Measurements from ENCODE around the gene C19orf85. TPM values are rescaled to one million over a fixed set of nuclear protein-coding genes. Genes with fewer than 3 reads are reported as not detected.

The C19orf85 gene
- total RNA-seq, 2 experiments from 2014 or later: not detected

DNA sequence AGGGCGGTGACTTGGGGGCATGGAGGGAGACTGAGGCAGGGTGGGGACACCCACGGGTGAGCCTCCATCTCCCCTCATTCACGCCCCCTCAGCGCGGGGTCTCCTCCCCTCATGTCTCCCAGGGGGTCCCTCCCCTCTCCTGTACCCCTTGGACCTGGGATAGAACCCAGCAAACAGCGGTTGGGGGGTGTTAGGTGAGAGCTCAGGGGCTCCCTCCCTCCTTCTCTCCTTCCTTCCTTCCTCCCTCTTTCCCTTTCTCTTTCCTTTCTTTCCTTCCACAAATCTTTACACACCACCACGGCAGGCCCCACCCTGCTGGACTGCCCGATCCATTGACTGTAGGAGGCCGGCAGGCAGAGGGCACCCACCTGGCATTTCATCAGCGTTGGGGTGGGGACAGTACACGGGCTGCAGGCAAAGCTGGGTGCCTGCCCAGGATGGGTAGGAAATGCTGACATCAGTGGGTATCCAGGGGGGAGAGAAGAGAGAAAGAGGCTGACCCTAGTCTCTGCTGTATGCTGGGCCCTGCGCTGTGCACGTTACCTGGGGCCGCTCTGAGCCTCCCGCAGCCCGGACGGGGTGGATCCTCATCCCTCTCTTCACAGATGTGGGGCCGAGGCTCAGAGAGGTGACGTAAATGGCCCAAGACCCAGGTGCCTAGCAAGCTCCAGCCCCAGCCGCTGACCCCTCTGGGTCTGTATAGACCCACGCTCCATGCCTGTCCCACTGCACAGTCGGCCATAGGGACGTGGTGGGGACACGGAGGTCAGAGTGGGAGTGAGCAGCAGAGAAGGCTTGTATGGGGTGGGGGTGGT lies 27.2 kb upstream of the C19orf85 start:
- CTCF ChIA-PET: interaction anchor here (1.2 to 1.9 kb wide), 2 partner anchors 24 to 351 kb away, joined by 3 to 6 read pairs; no protein-coding TSS in a partner anchor
- POLR2A ChIA-PET: no interaction called here

DNA sequence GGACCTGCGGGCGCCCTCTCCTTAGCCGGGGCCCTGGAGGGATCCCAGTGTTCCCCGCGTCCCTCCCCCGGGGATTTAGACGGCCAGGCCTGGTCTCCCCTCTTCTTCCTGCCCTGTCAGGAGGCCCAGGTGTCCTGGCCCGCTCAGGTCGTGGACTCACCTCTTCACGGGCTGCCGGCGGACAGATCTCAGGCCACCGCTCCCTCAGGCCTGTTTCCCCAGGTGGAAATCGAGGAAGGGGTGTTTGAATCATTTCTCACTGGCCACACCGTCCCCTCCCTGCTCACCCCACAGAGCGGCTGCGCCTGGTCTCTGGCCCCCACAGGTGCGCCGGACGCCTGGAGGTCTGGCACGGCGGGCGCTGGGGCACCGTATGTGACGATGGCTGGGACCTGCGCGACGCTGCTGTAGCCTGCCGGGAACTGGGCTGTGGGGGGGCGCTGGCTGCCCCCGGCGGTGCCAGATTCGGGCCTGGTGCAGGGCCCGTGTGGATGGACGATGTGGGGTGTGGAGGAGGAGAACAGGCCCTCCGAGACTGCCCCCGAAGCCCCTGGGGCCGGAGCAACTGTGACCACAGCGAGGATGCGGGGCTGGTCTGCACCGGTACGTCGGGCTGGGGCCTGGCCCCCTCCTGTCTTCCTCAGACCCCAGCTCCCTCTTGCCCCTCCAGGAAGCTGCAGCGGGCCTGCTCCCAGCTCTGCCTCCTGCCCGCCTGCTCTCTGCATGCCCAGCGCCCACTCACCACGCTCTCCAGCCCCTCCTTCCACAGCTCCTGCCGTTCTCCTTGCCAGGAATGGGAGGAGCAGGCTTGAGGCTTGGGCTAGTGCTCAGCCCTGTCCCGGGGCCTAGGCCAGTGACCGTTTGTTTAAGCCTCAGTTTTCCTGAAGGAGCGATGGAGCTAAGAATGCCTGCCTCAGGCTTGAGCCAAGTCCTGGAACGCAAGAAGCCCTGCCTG lies 26.2 kb upstream of the C19orf85 start:
- ChIA-PET CTCF (interaction anchor here (1.2 to 1.9 kb wide), 2 partner anchors 23 to 350 kb away, joined by 3 to 6 read pairs; no protein-coding TSS in a partner anchor), POLR2A (no interaction called here)

DNA sequence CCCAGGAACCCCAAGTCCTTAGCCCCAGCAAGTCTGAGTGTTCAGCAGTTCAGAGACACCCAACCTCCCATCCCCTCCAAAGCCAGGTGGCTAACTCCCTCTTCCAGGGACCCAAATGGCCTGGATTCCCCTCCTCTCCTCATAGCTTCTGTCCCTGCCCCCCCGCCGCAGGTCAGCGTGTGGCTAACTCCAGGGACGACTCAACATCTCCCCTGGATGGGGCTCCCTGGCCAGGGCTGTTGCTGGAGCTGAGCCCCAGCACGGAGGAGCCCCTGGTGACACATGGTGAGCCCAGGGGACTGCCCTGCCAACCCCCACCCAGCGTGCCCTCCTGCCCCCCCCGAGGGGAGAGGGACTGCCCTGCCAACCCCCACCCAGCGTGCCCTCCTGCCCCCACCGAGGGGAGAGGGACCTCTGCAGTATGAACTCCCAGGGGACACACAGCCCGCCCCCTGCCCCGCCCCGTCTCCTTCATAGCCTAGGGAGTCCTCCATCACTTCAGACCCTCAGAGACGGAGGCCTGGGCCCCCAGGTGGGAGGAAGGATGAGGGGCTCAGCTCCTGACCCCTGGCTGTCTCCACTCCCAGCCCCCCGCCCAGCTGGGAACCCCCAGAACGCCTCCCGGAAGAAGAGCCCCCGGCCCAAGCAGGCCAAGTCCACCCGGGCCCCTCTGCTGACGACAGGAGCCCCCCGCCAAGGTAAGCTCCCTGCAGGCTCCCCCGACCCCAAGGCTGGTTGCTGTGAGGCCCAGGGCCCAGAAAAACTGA lies 25.3 kb upstream of the C19orf85 start:
- POLR2A ChIA-PET: no interaction called here

DNA sequence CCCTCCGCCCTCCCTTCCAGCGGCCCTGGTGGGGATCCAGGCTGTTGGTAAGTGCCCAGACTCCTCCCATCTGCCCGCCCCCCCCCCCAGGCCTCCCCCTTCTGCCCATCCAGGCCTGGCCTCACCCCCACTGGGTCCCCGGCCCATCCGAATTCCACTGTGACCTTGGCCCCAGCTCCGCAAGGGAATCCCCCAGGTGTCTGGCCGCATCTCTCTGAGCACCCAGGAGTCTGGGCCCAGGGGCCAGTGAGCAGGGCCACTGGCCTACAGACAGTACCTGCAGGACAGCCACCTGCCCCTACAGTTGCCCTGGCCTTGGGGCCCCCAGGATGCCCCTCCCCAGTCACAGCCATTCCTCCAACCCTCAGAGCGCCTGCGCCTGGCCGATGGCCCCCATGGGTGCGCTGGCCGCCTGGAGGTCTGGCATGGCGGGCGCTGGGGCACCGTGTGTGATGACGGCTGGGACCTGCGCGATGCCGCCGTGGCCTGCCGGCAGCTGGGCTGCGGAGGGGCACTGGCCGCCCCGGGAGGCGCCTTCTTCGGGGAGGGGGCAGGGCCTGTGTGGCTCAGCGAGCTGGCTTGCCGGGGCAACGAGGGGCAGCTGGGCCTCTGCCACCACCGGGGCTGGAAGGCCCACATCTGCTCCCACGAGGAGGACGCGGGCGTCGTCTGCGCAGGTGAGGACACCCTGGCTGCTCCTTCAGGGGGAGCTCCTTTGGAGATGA lies 24.6 kb upstream of the C19orf85 start:
- CTCF ChIA-PET: interaction anchor here (5.7 kb wide), 1 partner anchor 15 kb away, joined by 25 read pairs; no protein-coding TSS in a partner anchor
- POLR2A ChIA-PET: no interaction called here

More for the DNA sequence above, 25.3 kb upstream of the C19orf85 start:
- CTCF ChIA-PET: interaction anchor here (1.9 kb wide), 1 partner anchor 22 kb away, joined by 6 read pairs; no protein-coding TSS in a partner anchor

DNA sequence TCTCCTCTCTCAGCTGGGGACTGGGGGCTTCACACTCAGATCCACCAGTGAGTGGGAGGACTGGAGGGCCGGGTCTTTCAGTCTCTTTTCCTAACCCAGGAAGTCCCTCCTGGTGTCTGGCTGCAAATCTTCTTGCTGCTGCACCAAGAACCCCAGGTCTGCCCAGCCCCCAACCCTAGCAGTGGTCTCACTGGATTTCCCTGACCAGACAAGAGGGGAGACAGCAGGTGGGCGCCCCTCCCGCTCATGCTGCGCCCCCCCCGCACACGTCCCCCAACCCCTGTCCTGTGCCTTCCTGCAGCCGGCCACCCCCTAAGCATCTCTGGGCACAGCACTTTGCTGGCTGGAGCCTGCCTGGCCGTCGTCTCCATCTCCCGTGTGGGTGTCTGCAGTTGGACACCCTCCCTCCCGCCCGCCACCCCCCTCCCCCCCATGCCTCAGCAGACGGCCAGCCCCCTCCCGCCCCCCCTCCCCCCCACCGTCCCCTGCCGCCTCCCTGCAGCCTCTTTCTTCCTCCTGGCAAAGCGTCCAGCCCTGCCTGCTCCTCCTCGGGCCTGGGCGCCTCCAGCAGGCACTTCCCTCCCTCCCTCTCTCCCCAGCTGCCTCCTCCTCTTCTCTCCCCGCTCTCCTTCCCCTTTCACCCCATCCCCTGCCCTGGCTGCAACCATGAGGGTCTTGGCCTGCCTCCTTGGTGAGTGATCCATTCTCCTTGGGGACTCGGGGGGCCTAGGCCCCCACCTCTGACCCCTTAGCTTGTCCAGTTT lies 23.6 kb upstream of the C19orf85 start, which contains the start of gene SSC5D:
Gene SSC5D (plus strand): TSS at position 513 of the 764 bp plus-strand sequence. CDS start 154 bp downstream, at position 667.
- ChIA-PET CTCF (interaction anchor here (1.5 to 5.7 kb wide), 2 partner anchors 10 to 16 kb away, joined by 6 to 25 read pairs; no protein-coding TSS in a partner anchor), POLR2A (no interaction called here)

DNA sequence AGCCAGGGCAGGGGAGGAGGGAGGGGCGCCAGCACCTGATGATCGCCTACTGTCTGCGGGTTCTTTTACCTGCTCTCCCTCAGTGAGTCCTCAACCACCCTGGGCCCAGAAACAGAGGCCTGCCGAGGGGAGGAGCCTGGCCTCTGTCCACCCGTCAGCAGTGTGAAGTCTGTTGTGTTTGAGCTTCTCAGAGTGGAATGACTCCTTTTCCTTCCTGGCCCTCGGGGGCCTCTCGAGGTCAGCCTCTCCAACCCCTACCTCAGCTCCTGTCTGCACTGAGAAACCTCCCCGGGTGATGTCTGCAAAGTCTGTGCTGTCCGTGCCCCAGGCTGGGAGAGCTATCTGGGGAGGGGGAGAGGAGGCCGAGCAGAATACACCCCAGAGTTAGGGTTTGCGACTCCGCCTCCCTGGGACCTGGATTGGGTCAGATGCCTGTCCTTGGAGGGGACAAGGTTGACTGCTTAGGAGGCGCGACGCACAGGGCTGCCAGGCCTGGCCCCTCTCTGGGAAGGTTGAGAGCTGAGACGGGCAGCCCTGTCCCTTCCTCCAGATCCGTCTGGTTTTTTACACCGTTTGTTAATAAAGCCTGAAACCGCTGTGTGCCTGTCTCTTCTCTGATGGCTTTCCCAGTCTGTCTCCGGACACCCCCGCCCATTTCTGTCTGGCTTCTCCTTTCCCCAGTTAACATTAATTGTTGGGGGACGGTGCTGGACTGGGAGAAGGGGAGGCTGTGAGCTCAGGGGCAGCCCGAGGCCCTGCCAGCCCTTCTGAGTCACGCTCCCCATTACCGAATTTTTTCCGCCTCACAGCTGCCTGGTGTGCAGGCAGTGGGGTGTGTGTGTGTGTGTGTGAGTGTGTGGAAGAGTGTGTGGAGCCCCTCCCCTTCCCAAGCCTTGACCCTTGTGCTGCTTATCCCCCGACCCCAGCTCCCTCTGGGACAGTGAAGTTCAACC lies 22.7 kb upstream of the C19orf85 start:
- ChIA-PET CTCF (interaction anchor here (1.5 to 5.7 kb wide), 3 partner anchors 11 to 119 kb away, joined by 5 to 25 read pairs (median 6); partner anchors contain the start of gene ZNF865), POLR2A (interaction anchor here (2.7 kb wide), 1 partner anchor 11 kb away, joined by 14 read pairs; the partner anchor contains the start of gene ZNF628)

DNA sequence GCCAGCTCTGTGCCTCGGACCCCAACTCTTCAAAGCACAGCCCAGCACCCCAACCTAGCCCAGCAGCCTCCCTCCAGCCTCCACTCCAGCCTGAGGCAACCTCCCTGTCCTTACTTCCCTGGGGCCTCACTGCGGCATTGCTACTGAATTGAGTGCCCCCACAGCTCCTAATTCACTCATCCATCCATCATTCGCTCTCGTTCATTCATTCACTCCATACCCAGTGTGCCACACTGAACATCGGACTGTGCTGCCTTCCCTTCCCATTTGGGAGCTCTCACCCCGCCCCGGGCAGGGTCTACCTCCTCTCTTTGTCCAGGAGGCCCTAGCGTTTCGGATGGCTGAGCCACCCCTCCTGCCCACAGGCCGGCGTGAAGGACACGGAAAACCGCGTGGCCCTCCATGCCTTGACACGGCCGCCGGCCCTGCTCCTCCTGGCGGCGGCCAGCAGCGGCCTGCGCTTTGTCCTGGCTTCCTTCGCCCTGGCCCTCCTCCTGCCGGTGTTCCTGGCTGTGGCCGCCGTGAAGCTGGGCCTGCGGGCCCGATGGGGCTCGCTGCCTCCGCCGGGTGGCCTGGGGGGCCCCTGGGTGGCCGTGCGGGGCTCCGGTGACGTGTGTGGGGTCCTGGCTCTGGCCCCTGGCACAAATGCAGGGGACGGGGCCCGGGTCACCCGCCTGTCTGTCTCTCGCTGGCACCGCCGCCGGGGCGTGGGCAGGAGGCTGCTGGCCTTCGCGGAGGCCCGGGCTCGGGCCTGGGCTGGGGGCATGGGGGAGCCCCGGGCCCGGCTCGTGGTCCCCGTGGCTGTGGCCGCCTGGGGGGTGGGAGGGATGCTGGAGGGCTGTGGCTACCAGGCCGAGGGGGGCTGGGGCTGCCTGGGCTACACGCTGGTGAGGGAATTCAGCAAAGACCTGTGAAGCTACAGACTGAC lies 21.8 kb upstream of the C19orf85 start:
- ChIA-PET CTCF (interaction anchor here (0.5 to 5.7 kb wide), 4 partner anchors 12 to 142 kb away, joined by 3 to 25 read pairs (median 6); partner anchors contain the start of gene ZNF865), POLR2A (interaction anchor here (2.7 kb wide), 1 partner anchor 10 kb away, joined by 14 read pairs; the partner anchor contains the start of gene ZNF628)

DNA sequence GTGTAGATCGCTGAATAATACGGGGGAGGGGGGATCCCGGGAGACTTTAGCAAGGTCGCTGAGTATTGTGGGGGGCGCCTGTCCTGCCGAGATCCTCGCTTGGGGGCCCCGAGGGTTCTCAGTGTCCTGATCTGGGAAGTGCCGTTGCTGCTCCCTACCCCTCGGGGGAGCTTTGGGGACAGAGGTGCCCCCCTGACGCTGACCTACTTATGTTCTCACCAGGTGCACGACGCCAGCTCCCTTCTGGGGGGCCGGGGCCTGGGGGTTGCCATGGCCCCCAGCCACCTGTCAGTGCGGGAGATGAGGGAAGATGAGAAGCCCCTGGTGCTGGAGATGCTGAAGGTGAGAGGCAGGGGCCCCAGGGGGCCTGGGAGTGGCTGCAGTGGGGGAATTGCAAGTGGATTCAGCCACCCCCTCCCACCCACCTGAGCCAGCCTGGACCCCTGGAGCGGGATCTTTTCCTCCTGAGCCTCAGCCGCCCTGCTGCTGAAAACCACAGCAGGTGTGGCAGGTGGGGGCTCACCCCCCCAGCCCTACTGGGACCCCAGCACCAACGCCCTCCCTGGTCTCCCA lies 21.0 kb upstream of the C19orf85 start:
- POLR2A ChIA-PET: interaction anchor here (2.7 kb wide), 1 partner anchor 9 kb away, joined by 14 read pairs; the partner anchor contains the start of gene ZNF628

GRCh38 chr19:55484593-55485438 lies 20.3 kb upstream of the C19orf85 start, which contains the start of gene NAT14:
NAT14 (plus strand) TSS chr19:55485188; CDS start chr19:55485709, 521 bp downstream.
- CTCF ChIA-PET: interaction anchor here (0.6 to 5.7 kb wide), 3 partner anchors 8 to 20 kb away, joined by 4 to 25 read pairs (median 5); no protein-coding TSS in a partner anchor
- POLR2A ChIA-PET: interaction anchor here (2.7 kb wide), 1 partner anchor 8 kb away, joined by 14 read pairs; the partner anchor contains the start of gene ZNF628

More for the DNA sequence above, 21.0 kb upstream of the C19orf85 start:
- CTCF ChIA-PET: interaction anchor here (0.6 to 5.7 kb wide), 4 partner anchors 9 to 121 kb away, joined by 4 to 25 read pairs (median 5); partner anchors contain the start of gene ZNF865

- CTCF ChIA-PET: interaction anchor here (1.3 to 5.7 kb wide), 2 partner anchors 16 to 21 kb away, joined by 3 to 25 read pairs; no protein-coding TSS in a partner anchor
Observed at GRCh38 chr19:55483706-55484592, 19.4 kb upstream of the C19orf85 start.

DNA sequence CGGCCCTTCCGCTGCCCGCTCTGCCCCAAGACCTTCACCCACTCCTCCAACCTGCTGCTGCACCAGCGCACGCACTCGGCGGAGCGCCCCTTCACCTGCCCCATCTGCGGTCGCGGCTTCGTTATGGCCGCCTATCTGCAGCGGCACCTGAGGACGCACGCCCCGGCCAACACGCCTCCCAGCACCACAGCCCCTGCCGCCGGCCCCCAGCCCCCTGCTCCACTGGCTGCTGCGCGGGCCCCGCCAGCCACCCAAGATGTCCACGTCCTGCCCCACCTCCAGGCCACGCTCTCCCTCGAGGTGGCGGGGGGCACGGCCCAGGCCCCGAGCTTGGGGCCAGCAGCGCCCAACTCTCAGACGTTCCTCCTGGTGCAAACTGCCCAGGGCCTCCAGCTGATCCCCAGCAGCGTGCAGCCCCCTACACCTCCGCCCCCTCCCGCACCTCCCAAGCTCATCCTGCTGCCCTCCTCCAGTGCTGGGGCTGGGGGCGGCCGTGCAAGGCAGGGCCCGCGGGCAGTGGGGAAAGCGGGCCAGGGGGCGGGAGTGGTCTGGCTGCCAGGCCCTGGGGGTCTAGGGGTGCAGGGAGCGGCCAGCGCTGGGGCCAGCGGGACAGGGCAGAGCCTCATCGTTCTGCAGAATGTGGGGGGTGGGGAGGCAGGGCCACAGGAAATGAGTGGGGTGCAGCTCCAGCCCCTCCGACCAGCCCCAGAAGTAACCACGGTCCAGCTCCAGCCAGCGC lies 18.6 kb upstream of the C19orf85 start:
- ChIA-PET POLR2A (no interaction called here), CTCF (interaction anchor here (0.6 to 5.7 kb wide), 3 partner anchors 9 to 21 kb away, joined by 3 to 25 read pairs (median 3); no protein-coding TSS in a partner anchor)

More at GRCh38 chr19:55483706-55484592, 19.4 kb upstream of the C19orf85 start:
- POLR2A ChIA-PET: interaction anchor here (2.7 kb wide), 1 partner anchor 8 kb away, joined by 14 read pairs; the partner anchor contains the start of gene ZNF628

All from activated CD8-positive, alpha-beta memory T cell treated with anti-CD3 and anti-CD28 coated beads for 36 hours (primary cell).